T-helper 1 cell treated with Interleukin-12 subunit alpha and Interleukin-12 subunit beta and Interleukin-4 antibody, amounts not matched to agents 30 μg/mL and 1 μg/mL, for 36 hours (primary cell): ENCODE data around the gene RPP14.

Source experiments
- H3K27ac Mint-ChIP-seq: one replicate; pipeline ENCODE4 v1.8.0; 2021; ENCODE audit warnings: mild to moderate bottlenecking, mixed read lengths
- H3K27me3 Mint-ChIP-seq: one replicate; pipeline ENCODE4 v1.8.0; 2021; ENCODE audit warnings: low read depth, mixed read lengths
- H3K36me3 Mint-ChIP-seq: one replicate; pipeline ENCODE4 v1.8.0; 2021; ENCODE audit warnings: low read depth, mixed read lengths
- H3K4me1 Mint-ChIP-seq: one replicate; pipeline ENCODE4 v1.8.0; 2021; ENCODE audit warnings: low read depth, mixed read lengths
- H3K4me3 Mint-ChIP-seq: one replicate; pipeline ENCODE4 v1.8.0; 2021; ENCODE audit warnings: mild to moderate bottlenecking, moderate library complexity, mixed read lengths
- H3K9me3 Mint-ChIP-seq: one replicate; pipeline ENCODE4 v1.8.0; 2021; ENCODE audit warnings: mixed read lengths

The RPP14 gene

DNA sequence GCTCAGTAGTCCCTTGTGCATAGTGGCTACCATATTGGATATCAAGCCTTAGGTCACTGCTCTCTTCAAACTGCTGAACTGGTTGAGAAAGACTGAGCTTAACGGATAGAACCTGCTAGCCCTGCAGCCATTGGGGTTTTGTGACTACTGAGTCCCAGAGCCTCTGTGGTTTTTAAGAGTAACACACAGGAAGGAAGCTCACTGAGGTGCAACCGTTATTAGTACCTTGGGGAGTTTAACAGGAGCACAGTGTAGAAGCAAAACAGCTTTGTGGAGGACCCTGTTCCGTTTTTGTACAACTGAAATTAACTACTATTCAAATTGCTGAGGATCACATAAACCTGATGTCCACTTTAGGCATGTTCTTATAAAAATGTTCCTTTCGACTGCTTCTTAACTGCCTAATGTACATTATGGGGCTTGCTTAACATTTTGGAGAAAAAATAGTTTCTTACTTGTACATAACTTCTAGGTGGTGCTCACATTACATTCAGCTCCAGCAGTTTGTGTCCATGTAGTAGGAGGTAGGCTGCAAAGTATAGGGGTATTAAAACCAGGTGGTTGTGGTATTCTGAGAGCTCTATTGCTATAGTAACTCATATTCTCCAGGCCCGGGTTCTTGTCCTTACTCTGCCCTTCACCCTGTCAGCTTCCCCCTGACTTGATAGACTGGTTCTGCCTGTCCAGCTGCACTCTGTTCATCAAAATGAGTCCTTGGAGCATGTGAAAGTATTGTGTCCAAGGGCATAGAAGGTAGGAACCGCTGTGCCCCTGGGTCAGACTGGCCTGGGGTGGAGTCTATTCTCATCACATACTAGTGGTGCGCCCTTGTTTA is 44.0 kb downstream of the RPP14 start:
- Mint-ChIP-seq H3K36me3 (peaks cover 16% of the 10 kb centered on the region), H3K27ac (peak overlapping the region; percentile 91), H3K9me3 (no peaks in the 10 kb centered on the region), H3K27me3 (no peaks in the 10 kb centered on the region), H3K4me1 (peaks cover 69% of the 10 kb centered on the region), H3K4me3 (peak overlapping the region; percentile 52)

DNA sequence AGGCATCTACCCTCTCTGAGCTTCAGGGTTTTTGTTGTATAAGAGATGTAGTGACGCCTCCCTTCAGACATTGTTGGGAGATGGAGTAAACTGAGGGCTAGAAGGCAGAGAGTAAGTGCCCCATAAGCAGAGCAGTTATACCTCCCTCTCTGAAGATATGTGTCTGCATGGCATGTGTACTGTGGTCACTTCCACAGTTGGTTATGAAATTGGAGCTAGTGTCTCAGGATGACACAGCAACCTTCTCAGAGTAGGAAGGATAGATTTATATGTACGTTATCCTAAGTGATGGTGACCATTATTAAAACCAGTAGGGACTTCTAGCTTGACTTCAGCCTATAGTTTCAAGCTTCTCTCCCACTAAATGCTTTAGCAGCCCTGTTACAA is 44.6 kb downstream of the RPP14 start:
- Mint-ChIP-seq H3K27ac (peak overlapping the region; percentile 91), H3K27me3 (no peaks in the 10 kb centered on the region), H3K9me3 (no peaks in the 10 kb centered on the region), H3K4me3 (peak overlapping the region; percentile 52), H3K4me1 (peaks cover 73% of the 10 kb centered on the region), H3K36me3 (peaks cover 16% of the 10 kb centered on the region)

DNA sequence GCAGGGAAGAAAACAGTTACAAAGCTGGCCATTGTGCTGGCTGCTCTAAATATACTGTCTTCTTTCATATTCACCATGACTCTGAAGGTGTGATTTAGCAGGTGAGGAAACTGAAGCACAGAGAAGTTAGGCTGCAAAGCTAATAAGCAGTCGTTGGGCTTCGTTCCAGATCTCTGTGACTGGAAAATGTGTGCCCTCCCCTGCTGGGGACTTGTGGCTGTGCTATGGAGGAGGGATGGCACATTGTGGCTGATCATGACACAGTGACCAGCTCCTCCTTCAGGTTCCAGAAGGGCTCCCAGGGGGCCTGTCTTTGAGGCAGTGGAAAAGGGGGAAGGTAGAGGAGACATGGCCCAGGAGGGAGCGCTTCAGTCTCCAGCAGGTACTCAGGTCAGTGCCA is 45.9 kb downstream of the RPP14 start:
- H3K27me3 Mint-ChIP-seq: no peaks in the 10 kb centered on the region
- peak overlapping the region; percentile 36 for H3K4me3 Mint-ChIP-seq
- no peaks in the 10 kb centered on the region for H3K9me3 Mint-ChIP-seq
- peaks cover 72% of the 10 kb centered on the region for H3K4me1 Mint-ChIP-seq
- peak overlapping the region; percentile 91 for H3K27ac Mint-ChIP-seq
- peaks cover 13% of the 10 kb centered on the region for H3K36me3 Mint-ChIP-seq

DNA sequence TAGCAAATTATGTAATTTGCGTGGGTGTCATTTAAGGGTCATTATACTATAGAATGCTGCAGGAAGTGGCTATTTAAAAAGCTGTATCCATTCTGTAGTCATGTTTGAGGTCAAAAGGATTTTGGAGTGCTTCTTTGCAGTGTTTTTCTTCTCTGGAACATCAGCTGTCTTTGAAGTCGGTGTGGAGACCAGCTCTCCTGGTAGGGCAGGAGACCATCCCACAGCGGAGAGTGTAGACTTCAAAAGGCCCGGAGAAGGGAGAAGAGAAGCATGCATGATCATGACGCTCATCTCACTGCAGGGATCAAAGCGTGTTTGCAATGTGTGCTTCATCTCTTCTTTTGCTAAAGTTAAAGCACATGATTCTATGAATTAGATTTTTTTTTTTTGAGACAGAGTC is 46.6 kb downstream of the RPP14 start:
- Mint-ChIP-seq H3K4me3 (peak overlapping the region; percentile 36), H3K4me1 (peaks cover 69% of the 10 kb centered on the region), H3K27ac (peak overlapping the region; percentile 66), H3K27me3 (no peaks in the 10 kb centered on the region), H3K9me3 (no peaks in the 10 kb centered on the region), H3K36me3 (peaks cover 10% of the 10 kb centered on the region)

DNA sequence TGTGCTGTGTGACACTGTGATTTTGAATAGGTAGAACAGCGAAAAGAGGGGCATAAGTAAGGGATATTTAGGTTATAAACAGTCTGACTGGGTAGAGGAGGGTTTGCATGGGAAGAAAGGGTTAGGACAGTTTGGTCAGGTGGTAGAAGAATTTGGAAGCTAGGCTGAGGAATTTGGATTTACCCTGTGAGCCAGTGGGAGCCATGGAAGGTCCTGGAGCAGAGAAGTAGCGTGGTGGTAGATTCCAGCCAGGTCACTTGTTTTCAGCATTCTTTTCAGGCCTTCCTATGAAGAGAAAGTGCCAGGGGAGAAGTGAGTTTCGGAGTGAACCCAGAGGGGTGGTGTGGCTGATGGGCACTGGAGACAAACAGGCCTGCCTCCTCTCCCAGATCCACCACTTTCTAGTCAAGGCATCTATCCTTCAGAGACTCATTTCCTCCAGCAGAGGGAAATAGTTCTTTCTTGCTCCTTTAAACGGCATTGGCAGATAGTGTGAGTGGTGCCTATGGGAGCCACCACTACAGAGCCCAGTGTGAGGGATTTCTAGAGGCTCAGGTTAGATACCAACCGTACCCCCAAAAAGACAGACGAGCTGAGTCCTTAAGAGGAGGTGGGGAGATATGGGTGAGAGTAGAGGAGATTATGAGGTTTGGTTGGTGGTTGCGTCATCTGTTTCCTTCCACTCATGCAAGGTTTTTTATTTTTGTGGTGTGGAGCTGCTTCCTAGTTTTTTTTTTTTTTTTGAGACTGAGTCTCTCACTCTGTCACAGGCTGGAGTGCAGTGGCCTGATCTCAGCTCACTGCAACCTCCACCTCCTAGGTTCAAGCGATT is 47.9 kb downstream of the RPP14 start:
- no peaks in the 10 kb centered on the region for H3K9me3 Mint-ChIP-seq
- H3K27ac Mint-ChIP-seq: peak overlapping the region; percentile 97
- H3K36me3 Mint-ChIP-seq: peaks cover 10% of the 10 kb centered on the region
- peak overlapping the region; percentile 81 for H3K4me3 Mint-ChIP-seq
- H3K4me1 Mint-ChIP-seq: peaks cover 68% of the 10 kb centered on the region
- H3K27me3 Mint-ChIP-seq: no peaks in the 10 kb centered on the region

DNA sequence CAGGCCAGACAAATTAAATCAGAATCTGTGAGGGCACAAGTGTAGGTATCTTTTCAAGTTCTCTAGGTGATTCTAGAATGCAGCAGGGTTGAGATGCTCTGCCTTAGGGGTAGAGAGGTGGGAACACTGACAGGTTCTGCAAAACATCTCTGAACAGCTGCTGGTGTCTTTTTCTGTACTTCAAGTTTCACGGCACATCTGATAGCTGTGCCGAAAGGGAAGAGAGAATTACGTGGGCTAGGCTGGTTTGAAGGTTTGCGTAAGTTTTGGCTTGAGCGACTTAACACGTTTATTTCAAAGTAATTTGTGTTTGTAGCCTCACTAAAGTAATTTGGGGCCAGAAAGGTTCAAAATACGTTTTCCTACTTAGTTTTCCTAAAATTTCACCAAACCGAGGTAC is 49.1 kb downstream of the RPP14 start:
- Mint-ChIP-seq H3K27me3 (no peaks in the 10 kb centered on the region), H3K27ac (peak overlapping the region; percentile 46), H3K9me3 (no peaks in the 10 kb centered on the region), H3K4me3 (no peak overlapping the region), H3K36me3 (peaks cover 7% of the 10 kb centered on the region), H3K4me1 (peaks cover 59% of the 10 kb centered on the region)

DNA sequence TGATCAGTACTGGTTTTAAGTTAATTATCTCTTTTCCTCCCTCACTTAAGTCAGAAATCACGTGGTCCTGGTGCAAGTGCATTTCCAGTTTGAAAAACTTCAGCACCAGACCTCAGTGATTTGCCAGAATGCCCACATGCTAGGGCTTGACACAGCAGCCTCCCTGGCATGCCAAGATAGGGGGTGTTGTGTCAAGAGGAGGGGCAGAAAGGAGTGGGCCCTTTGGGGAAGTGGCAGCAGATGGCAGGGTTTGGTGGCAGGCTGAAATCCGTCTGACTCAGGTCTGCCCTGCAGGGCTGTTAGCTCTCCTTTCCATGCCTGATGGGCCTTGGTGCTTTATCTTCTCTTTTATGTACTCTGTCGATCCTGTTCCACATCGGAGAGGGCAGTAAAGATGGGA is 50.0 kb downstream of the RPP14 start:
- Mint-ChIP-seq H3K9me3 (no peaks in the 10 kb centered on the region), H3K27me3 (no peaks in the 10 kb centered on the region), H3K27ac (peak overlapping the region; percentile 65), H3K4me1 (peaks cover 51% of the 10 kb centered on the region), H3K4me3 (no peak overlapping the region), H3K36me3 (peaks cover 5% of the 10 kb centered on the region)

DNA sequence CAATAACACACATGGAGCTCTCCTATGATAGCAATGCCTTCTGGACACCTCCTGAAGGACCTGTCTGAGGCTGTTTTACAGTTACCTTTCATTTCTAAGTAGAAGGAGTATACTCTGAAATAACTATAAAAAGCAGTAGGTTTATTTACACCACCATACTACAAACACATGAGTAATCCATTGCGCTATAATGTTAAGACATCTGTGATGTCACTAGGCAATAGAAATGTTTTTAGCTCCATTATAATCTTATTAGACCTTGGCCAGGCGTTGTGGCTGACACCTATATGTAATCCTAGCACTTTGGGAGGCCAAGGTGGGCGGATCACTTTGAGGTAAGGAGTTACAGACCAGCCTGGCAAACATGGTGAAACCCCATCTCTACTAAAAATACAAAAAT is 51.4 kb downstream of the RPP14 start:
- peak overlapping the region; percentile 34 for H3K27ac Mint-ChIP-seq

DNA sequence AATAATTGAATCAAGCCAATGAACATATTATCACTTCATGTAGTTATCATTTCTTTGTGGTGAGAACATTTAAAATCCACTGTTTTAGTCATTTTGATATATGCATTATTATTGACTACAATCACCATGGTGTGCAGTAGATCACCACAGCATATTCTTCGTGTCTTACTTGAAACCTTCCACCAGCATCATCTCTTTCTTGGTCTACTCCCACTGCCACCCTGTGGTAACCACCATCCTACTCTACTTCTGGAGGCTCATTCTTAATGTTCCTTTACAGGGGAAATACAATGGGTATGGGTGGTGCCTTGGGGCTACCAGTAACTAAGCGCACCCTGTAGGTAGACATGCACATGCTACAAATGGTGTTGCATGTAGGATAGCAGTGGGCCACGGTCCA is 52.0 kb downstream of the RPP14 start:
- Mint-ChIP-seq H3K27ac (no peak overlapping the region), H3K9me3 (no peaks in the 10 kb centered on the region)

More for the DNA sequence above, 51.4 kb downstream of the RPP14 start:
- peaks cover 1% of the 10 kb centered on the region for H3K36me3 Mint-ChIP-seq
- no peaks in the 10 kb centered on the region for H3K9me3 Mint-ChIP-seq
- H3K4me1 Mint-ChIP-seq: peaks cover 43% of the 10 kb centered on the region
- H3K27me3 Mint-ChIP-seq: no peaks in the 10 kb centered on the region
- no peak overlapping the region for H3K4me3 Mint-ChIP-seq

DNA sequence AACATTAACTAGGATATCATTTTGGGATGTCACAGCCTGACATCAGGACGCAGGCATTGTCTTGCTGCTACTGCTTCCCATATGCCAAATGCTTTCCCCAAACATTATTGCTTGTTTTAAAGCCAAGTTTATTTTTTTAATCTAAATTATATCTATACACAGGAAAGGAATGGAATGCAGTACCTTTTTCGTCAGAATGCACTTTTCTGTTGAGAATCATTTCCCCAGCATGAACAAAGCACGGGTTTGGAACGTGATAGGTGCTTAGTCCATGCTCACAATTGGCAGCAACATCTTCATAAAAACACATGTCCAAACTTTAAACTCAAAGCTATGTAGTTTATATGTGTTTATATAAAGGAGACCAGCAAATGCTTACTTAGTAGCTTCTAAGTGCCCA is 52.8 kb downstream of the RPP14 start:
- H3K36me3 Mint-ChIP-seq: peaks cover 4% of the 10 kb centered on the region
- no peaks in the 10 kb centered on the region for H3K27me3 Mint-ChIP-seq
- H3K4me3 Mint-ChIP-seq: no peak overlapping the region
- H3K9me3 Mint-ChIP-seq: no peaks in the 10 kb centered on the region
- H3K27ac Mint-ChIP-seq: no peak overlapping the region
- peaks cover 33% of the 10 kb centered on the region for H3K4me1 Mint-ChIP-seq

More for the DNA sequence above, 52.0 kb downstream of the RPP14 start:
- Mint-ChIP-seq H3K36me3 (peaks cover 1% of the 10 kb centered on the region), H3K4me1 (peaks cover 38% of the 10 kb centered on the region), H3K27me3 (no peaks in the 10 kb centered on the region), H3K4me3 (no peak overlapping the region)

DNA sequence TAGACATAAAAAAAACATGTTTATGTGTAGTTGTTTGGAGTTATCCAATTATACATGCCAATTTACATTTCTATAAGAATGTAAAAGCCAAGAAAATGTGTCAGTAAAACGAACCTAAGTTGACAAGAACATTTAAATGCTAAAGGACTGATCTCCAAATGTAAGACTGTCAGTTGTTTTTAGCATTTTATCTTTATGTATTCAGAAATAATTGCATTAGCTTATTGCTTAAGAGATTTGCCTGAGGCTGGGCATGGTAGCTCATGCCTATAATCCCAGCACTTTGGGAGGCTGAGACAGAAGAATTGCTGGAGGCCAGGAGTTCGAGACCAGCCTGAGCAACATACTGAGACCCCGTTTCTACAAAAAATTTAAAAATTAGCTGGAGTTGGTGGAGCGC is 53.6 kb downstream of the RPP14 start:
- peaks cover 5% of the 10 kb centered on the region for H3K36me3 Mint-ChIP-seq
- H3K9me3 Mint-ChIP-seq: no peaks in the 10 kb centered on the region
- no peaks in the 10 kb centered on the region for H3K27me3 Mint-ChIP-seq
- no peak overlapping the region for H3K4me3 Mint-ChIP-seq
- H3K27ac Mint-ChIP-seq: no peak overlapping the region
- H3K4me1 Mint-ChIP-seq: peaks cover 31% of the 10 kb centered on the region

DNA sequence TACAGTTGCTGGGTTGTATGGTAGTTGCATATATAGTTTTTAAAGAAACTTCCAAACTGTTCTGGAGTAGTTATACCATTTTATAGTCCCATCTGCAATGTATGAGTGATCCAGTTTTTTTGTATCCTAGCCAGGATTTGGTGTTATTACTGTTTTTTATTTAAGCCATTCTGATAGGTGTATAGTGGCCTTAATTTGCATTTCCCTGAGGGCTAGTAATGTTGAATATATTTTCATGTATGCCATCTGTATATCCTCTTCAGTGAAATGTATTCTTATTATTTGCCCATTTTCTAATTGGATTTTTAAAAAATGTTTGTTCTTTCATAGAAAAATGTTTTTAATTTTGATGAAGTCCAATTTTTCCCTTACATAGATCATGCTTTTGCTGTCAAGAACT is 55.8 kb downstream of the RPP14 start:
- H3K4me1 Mint-ChIP-seq: peaks cover 39% of the 10 kb centered on the region
- peaks cover 10% of the 10 kb centered on the region for H3K36me3 Mint-ChIP-seq
- no peaks in the 10 kb centered on the region for H3K9me3 Mint-ChIP-seq
- no peak overlapping the region for H3K4me3 Mint-ChIP-seq
- H3K27ac Mint-ChIP-seq: no peak overlapping the region
- no peaks in the 10 kb centered on the region for H3K27me3 Mint-ChIP-seq

DNA sequence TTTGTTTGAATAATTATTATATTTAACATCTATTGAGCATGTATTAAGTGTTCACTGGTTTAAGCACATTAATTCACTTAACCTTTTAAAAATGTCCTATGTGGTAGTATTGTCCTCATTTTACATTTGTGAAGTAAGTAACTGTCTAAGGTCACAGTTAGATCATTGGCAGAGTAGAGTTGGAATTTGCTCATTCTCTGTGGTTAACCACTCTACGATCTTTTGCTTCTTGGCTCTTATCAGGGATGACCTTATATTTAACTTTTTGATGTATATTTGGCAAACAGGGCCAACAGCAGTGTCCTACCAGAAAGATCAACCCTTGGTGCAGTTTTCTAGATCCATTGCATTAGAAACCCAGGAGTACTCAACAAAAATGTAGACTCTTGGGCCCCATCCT is 60.7 kb downstream of the RPP14 start:
- Mint-ChIP-seq H3K27me3 (no peaks in the 10 kb centered on the region), H3K27ac (no peak overlapping the region), H3K4me3 (no peak overlapping the region), H3K9me3 (no peaks in the 10 kb centered on the region), H3K4me1 (peaks cover 31% of the 10 kb centered on the region), H3K36me3 (peaks cover 18% of the 10 kb centered on the region)

DNA sequence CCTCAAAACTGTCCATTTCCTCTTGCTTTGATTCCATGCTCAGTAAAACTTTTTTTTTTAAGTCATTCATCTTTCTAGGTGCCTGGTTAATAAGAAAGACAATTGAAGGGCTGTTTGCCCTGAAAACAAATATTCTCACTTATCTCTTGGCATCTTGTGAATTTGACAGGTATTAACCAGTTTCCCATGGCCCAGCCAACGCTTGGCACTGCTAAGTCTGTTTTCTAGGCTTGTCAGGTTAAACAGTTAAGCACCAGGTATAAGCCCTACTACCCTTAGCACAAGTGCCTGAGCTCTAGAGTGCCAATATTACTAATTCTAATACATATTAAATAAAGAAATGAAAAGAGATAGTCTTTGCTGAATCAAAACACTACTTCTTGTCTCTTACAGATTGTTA is 63.0 kb downstream of the RPP14 start:
- H3K4me3 Mint-ChIP-seq: no peak overlapping the region
- H3K9me3 Mint-ChIP-seq: no peaks in the 10 kb centered on the region
- H3K4me1 Mint-ChIP-seq: peaks cover 25% of the 10 kb centered on the region
- H3K36me3 Mint-ChIP-seq: peaks cover 15% of the 10 kb centered on the region
- no peak overlapping the region for H3K27ac Mint-ChIP-seq
- H3K27me3 Mint-ChIP-seq: no peaks in the 10 kb centered on the region
